Measurements from ENCODE around the gene HTR1E. TPM values are rescaled to one million over a fixed set of nuclear protein-coding genes. Genes with fewer than 3 reads are reported as not detected.

Gene HTR1E
- total and polyA plus RNA-seq, 8 donors, result 0.18 to 4.1 (median 0.68) TPM; not detected in 3

- Histone ChIP-seq H3K4me3 (no peak overlapping the region), H3K27ac (no peak overlapping the region), H3K27me3 (no peaks in the 10 kb centered on the region), H3K9me3 (no peaks in the 10 kb centered on the region), H3K36me3 (no peaks in the 10 kb centered on the region), H3K4me1 (no peaks in the 10 kb centered on the region)
- TF ChIP-seq POLR2A (IDR thresholded peaks at IDR 0.05), result no peak
- no peak for TF ChIP-seq CTCF (IDR thresholded peaks at IDR 0.05)
- TF ChIP-seq POLR2AphosphoS5 (IDR thresholded peaks at IDR 0.05), result no peak
- TF ChIP-seq EP300 (IDR thresholded peaks at IDR 0.05), result no peak
- intact Hi-C loops (cut with DNase I; ENCODE audit: low total_unique reads), result no loop called here
- 68 to 87% (median 72%) methylated on average over 1 of the region's 1 CpG for whole genome bisulfite sequencing, 5 donors
- DNase-seq, result no peak
Observed at GRCh38 chr6:87053312-87053711, 116.0 kb downstream of the HTR1E start.

GRCh38 chr6:87054143-87054833 lies 117.0 kb downstream of the HTR1E start:
- WGBS, 5 donors, result 65 to 87% (median 75%) methylated on average over 3 of the region's 3 CpGs

DNA sequence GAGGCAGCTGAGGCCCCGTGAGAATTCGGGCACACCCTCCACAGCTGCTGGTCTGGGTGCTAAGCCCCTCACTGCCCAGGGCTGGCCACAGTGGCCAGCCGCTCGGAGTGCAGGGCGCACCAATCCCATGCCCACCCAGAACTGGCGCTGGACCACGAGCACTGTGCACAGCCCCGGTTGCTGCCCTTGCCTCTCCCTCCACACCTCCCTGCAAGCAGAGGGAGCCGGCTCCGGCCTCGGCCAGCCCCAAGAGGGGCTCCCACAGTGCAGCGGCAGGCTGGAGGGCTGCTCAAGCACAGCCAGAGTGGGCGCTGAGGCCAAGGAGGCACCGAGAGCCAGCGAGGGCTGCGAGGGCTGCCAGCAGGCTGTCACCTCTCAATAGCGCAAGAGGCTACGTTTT lies 122.6 kb downstream of the HTR1E start:
- intact Hi-C loops (cut with DNase I; ENCODE audit: low total_unique reads), result no loop called here
- 95 to 97% (median 95%) methylated on average over 8 to 18 of the region's 18 CpGs for WGBS, 5 donors

More at GRCh38 chr6:87054143-87054833, 117.0 kb downstream of the HTR1E start:
- intact Hi-C loops (cut with DNase I; ENCODE audit: low total_unique reads), result no loop called here
- Histone ChIP-seq H3K9me3 (no peaks in the 10 kb centered on the region), H3K36me3 (no peaks in the 10 kb centered on the region), H3K4me1 (no peaks in the 10 kb centered on the region), H3K27ac (no peak overlapping the region), H3K27me3 (no peaks in the 10 kb centered on the region), H3K4me3 (no peak overlapping the region)
- DNase-seq, result no peak
- TF ChIP-seq POLR2A (IDR thresholded peaks at IDR 0.05) (no peak), EP300 (IDR thresholded peaks at IDR 0.05) (no peak), POLR2AphosphoS5 (IDR thresholded peaks at IDR 0.05) (no peak), CTCF (IDR thresholded peaks at IDR 0.05) (no peak)

DNA sequence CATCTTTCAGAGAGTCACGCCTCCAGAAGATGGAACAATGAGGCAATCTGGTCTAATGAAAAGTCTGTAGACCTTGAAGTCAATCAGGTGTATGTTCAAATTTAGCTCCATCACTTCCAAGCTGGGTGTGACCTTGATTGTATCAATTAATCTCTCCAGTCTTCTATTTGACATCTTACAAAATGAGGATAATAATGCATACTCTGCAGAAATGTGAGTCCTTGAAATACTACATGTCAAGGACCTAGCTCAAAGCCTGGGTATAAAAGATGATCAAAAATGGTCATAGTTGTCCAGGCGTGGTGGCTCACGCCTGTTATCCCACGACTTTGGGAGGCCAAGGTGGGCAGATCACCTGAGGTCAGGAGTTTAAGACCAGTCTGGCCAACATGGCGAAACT lies 127.8 kb downstream of the HTR1E start:
- Histone ChIP-seq H3K27ac (no peak overlapping the region), H3K4me1 (peaks cover 0 to 6% (median 3%) of the 10 kb centered on the region in 4 donors), H3K4me3 (no peak overlapping the region), H3K9me3 (no peaks in the 10 kb centered on the region), H3K36me3 (no peaks in the 10 kb centered on the region), H3K27me3 (no peaks in the 10 kb centered on the region)
- WGBS, 5 donors, result 73 to 82% (median 78%) methylated on average over 5 of the region's 5 CpGs
- TF ChIP-seq EP300 (IDR thresholded peaks at IDR 0.05), result no peak
- no peak for TF ChIP-seq CTCF (IDR thresholded peaks at IDR 0.05)
- no peak for TF ChIP-seq POLR2AphosphoS5 (IDR thresholded peaks at IDR 0.05)
- TF ChIP-seq POLR2A (IDR thresholded peaks at IDR 0.05), result no peak
- DNase-seq, result no peak
- intact Hi-C loops (cut with DNase I; ENCODE audit: low total_unique reads), result no loop called here

More for the DNA sequence above, 122.6 kb downstream of the HTR1E start:
- H3K4me1 ChIP-seq, result no peaks in the 10 kb centered on the region
- no peaks in the 10 kb centered on the region for H3K27me3 ChIP-seq
- no peaks in the 10 kb centered on the region for H3K36me3 ChIP-seq
- H3K4me3 ChIP-seq, result no peak overlapping the region
- no peaks in the 10 kb centered on the region for H3K9me3 ChIP-seq
- DNase-seq, result no peak
- TF ChIP-seq CTCF (IDR thresholded peaks at IDR 0.05) (no peak), POLR2A (IDR thresholded peaks at IDR 0.05) (no peak), POLR2AphosphoS5 (IDR thresholded peaks at IDR 0.05) (no peak), EP300 (IDR thresholded peaks at IDR 0.05) (no peak)
- H3K27ac ChIP-seq, result no peak overlapping the region

Small RNA genes lying within 50 kb of the gene (small RNA-seq; reads per million reads assigned to genes)
- 0 reads per million in 4 donors for gene AL157777.2
- 0 reads per million in 4 donors for gene MTHFD2P2

Other genes with a start within 250 kb of the HTR1E start
- gene CGA, start 157.6 kb downstream of the HTR1E start, total RNA-seq, result not detected
- gene CGA, start 157.6 kb downstream of the HTR1E start, polyA plus RNA-seq, result not detected
- 100 to 1,000 TPM in 1 of 5 donors, 10 to 100 TPM in 3, 1 to 10 TPM in 1; 9.6 to 106 (median 33.9) TPM for gene ZNF292, start 218.0 kb downstream of the HTR1E start, total RNA-seq
- gene ZNF292, start 218.0 kb downstream of the HTR1E start, polyA plus RNA-seq, result 1 to 10 TPM; 1.9 to 4.0 (median 3.9) TPM

Measured in stomach (tissue), 9 donors.